Lung microvascular endothelial cell (primary cell): ENCODE measurements around the gene ATRNL1. TPM values are rescaled to one million over a fixed set of nuclear protein-coding genes. Genes with fewer than 3 reads are reported as not detected.
"Not testable (repeated sequence)": the region's sequence is repeated elsewhere in the genome, so short reads cannot be mapped to it uniquely, and the experiment has no call there.

Source experiments
- DNase-seq, 2 donors: peaks; one replicate each; pipeline versions ENCODE4 v3.0.0 to v3.0.0-alpha.2; 2010; ENCODE audit warnings: low read depth in 2 of 2
- total RNA-seq: library from RNA; depleted of rRNA; stranded (reverse); fragments of >200 nt; gene quantifications from 2 replicates; pipeline ENCODE4 v1.2.1, GENCODE V29; 2014

Gene ATRNL1
- total RNA-seq, 1 donor from 2014 or later: 0.20 TPM

- no peak for DNase-seq
Measured at GRCh38 chr10:115409347-115409746, 316.2 kb downstream of the ATRNL1 start.

GRCh38 chr10:115417585-115418265 is 324.6 kb downstream of the ATRNL1 start:
- peak; percentile 43 to 67 for DNase-seq

- no peak for DNase-seq
Measured at GRCh38 chr10:115422624-115423023, 329.5 kb downstream of the ATRNL1 start.

- DNase-seq: no peak
Measured at GRCh38 chr10:115427611-115428010, 334.4 kb downstream of the ATRNL1 start.

- DNase-seq: peak; percentile 3 to 33
Measured at GRCh38 chr10:115432188-115432819, 339.1 kb downstream of the ATRNL1 start.

GRCh38 chr10:115436999-115437398 is 343.8 kb downstream of the ATRNL1 start:
- DNase-seq: no peak

- no peak for DNase-seq
Measured at GRCh38 chr10:115441907-115442545, 348.9 kb downstream of the ATRNL1 start.

GRCh38 chr10:115456812-115457211 is 363.6 kb downstream of the ATRNL1 start:
- no peak for DNase-seq

- DNase-seq: no peak
Measured at GRCh38 chr10:115483294-115483693, 390.1 kb downstream of the ATRNL1 start.

- no peak for DNase-seq
Measured at GRCh38 chr10:115491526-115492140, 398.5 kb downstream of the ATRNL1 start.

GRCh38 chr10:115503546-115503945 is 410.4 kb downstream of the ATRNL1 start:
- no peak for DNase-seq

- DNase-seq: no peak
Measured at GRCh38 chr10:115514895-115515294, 421.7 kb downstream of the ATRNL1 start.

- no peak for DNase-seq
Measured at GRCh38 chr10:115525141-115525540, 432.0 kb downstream of the ATRNL1 start.

GRCh38 chr10:115527682-115528081 is 434.5 kb downstream of the ATRNL1 start:
- not testable (repeated sequence) for DNase-seq

GRCh38 chr10:115536401-115536800 is 443.2 kb downstream of the ATRNL1 start:
- not testable (repeated sequence) for DNase-seq

- DNase-seq: no peak
Measured at GRCh38 chr10:115539142-115539762, 446.1 kb downstream of the ATRNL1 start.

- DNase-seq: no peak
Measured at GRCh38 chr10:115555887-115556402, 462.8 kb downstream of the ATRNL1 start.

GRCh38 chr10:115558252-115558651 is 465.1 kb downstream of the ATRNL1 start:
- no peak for DNase-seq

GRCh38 chr10:115566867-115567266 is 473.7 kb downstream of the ATRNL1 start:
- DNase-seq: no peak

GRCh38 chr10:115572740-115573455 is 479.7 kb downstream of the ATRNL1 start:
- no peak for DNase-seq

GRCh38 chr10:115580239-115580638 is 487.1 kb downstream of the ATRNL1 start:
- DNase-seq: no peak
